Measurements from ENCODE around the gene MTHFD1L.
"Not testable (repeated sequence)": the region's sequence is repeated elsewhere in the genome, so short reads cannot be mapped to it uniquely, and the experiment has no call there.

MTHFD1L gene

GRCh38 chr6:151073701-151074100, 208.2 kb downstream of the MTHFD1L start:
- FAIRE-seq (no peak), DNase-seq (ENCODE audit: insufficient read length, low spot score) (no peak)
- no peak for TF ChIP-seq PAX5 (IDR thresholded peaks at IDR 0.05; ENCODE audit: insufficient read depth, low read length, severe bottlenecking)
- no peak for TF ChIP-seq TAF1 (IDR thresholded peaks at IDR 0.05; ENCODE audit: low read depth, low read length)
- TF ChIP-seq POLR2A (IDR thresholded peaks at IDR 0.05; ENCODE audit: low read depth, low read length), result no peak
- TF ChIP-seq SPI1 (IDR thresholded peaks at IDR 0.05; ENCODE audit: low read depth, low read length), result no peak
- TF ChIP-seq POU2F2 (IDR thresholded peaks at IDR 0.05; ENCODE audit: low read depth, low read length), result no peak
- TF ChIP-seq POLR2AphosphoS5 (IDR thresholded peaks at IDR 0.05; ENCODE audit: low read depth, low read length), result no peak

- TF ChIP-seq POLR2AphosphoS5 (IDR thresholded peaks at IDR 0.05; ENCODE audit: low read depth, low read length), result no peak
- no peak for TF ChIP-seq POU2F2 (IDR thresholded peaks at IDR 0.05; ENCODE audit: low read depth, low read length)
- no peak for TF ChIP-seq TAF1 (IDR thresholded peaks at IDR 0.05; ENCODE audit: low read depth, low read length)
- no peak for TF ChIP-seq POLR2A (IDR thresholded peaks at IDR 0.05; ENCODE audit: low read depth, low read length)
- no peak for TF ChIP-seq PAX5 (IDR thresholded peaks at IDR 0.05; ENCODE audit: insufficient read depth, low read length, severe bottlenecking)
- no peak for TF ChIP-seq SPI1 (IDR thresholded peaks at IDR 0.05; ENCODE audit: low read depth, low read length)
- DNase-seq (ENCODE audit: insufficient read length, low spot score), result no peak
- FAIRE-seq, result no peak
These were observed 209.5 kb downstream of the MTHFD1L start for GRCh38 chr6:151075005-151075404.

GRCh38 chr6:151075527-151075926, 210.0 kb downstream of the MTHFD1L start:
- no peak for TF ChIP-seq POU2F2 (IDR thresholded peaks at IDR 0.05; ENCODE audit: low read depth, low read length)
- no peak for TF ChIP-seq POLR2A (IDR thresholded peaks at IDR 0.05; ENCODE audit: low read depth, low read length)
- TF ChIP-seq PAX5 (IDR thresholded peaks at IDR 0.05; ENCODE audit: insufficient read depth, low read length, severe bottlenecking), result no peak
- TF ChIP-seq SPI1 (IDR thresholded peaks at IDR 0.05; ENCODE audit: low read depth, low read length), result no peak
- TF ChIP-seq TAF1 (IDR thresholded peaks at IDR 0.05; ENCODE audit: low read depth, low read length), result no peak
- TF ChIP-seq POLR2AphosphoS5 (IDR thresholded peaks at IDR 0.05; ENCODE audit: low read depth, low read length), result no peak
- DNase-seq (ENCODE audit: insufficient read length, low spot score) (no peak), FAIRE-seq (no peak)

- DNase-seq (ENCODE audit: insufficient read length, low spot score) (no peak), FAIRE-seq (no peak)
- no peak for TF ChIP-seq POU2F2 (IDR thresholded peaks at IDR 0.05; ENCODE audit: low read depth, low read length)
- TF ChIP-seq SPI1 (IDR thresholded peaks at IDR 0.05; ENCODE audit: low read depth, low read length), result no peak
- no peak for TF ChIP-seq POLR2AphosphoS5 (IDR thresholded peaks at IDR 0.05; ENCODE audit: low read depth, low read length)
- TF ChIP-seq POLR2A (IDR thresholded peaks at IDR 0.05; ENCODE audit: low read depth, low read length), result no peak
- TF ChIP-seq TAF1 (IDR thresholded peaks at IDR 0.05; ENCODE audit: low read depth, low read length), result no peak
- TF ChIP-seq PAX5 (IDR thresholded peaks at IDR 0.05; ENCODE audit: insufficient read depth, low read length, severe bottlenecking), result no peak
These were observed 210.5 kb downstream of the MTHFD1L start for GRCh38 chr6:151075930-151076555.

- FAIRE-seq (no peak), DNase-seq (ENCODE audit: insufficient read length, low spot score) (no peak)
- no peak for TF ChIP-seq TAF1 (IDR thresholded peaks at IDR 0.05; ENCODE audit: low read depth, low read length)
- TF ChIP-seq SPI1 (IDR thresholded peaks at IDR 0.05; ENCODE audit: low read depth, low read length), result no peak
- TF ChIP-seq PAX5 (IDR thresholded peaks at IDR 0.05; ENCODE audit: insufficient read depth, low read length, severe bottlenecking), result no peak
These were observed 213.2 kb downstream of the MTHFD1L start for GRCh38 chr6:151078655-151079054.

- DNase-seq (ENCODE audit: insufficient read length, low spot score) (no peak), FAIRE-seq (no peak)
- TF ChIP-seq POU2F2 (IDR thresholded peaks at IDR 0.05; ENCODE audit: low read depth, low read length) (no peak), PAX5 (IDR thresholded peaks at IDR 0.05; ENCODE audit: insufficient read depth, low read length, severe bottlenecking) (no peak), SPI1 (IDR thresholded peaks at IDR 0.05; ENCODE audit: low read depth, low read length) (no peak), POLR2AphosphoS5 (IDR thresholded peaks at IDR 0.05; ENCODE audit: low read depth, low read length) (no peak), POLR2A (IDR thresholded peaks at IDR 0.05; ENCODE audit: low read depth, low read length) (no peak), TAF1 (IDR thresholded peaks at IDR 0.05; ENCODE audit: low read depth, low read length) (no peak)
These were observed 216.2 kb downstream of the MTHFD1L start for GRCh38 chr6:151081656-151082055.

- FAIRE-seq (no peak), DNase-seq (ENCODE audit: insufficient read length, low spot score) (no peak)
- TF ChIP-seq PAX5 (IDR thresholded peaks at IDR 0.05; ENCODE audit: insufficient read depth, low read length, severe bottlenecking) (no peak), POLR2A (IDR thresholded peaks at IDR 0.05; ENCODE audit: low read depth, low read length) (no peak), TAF1 (IDR thresholded peaks at IDR 0.05; ENCODE audit: low read depth, low read length) (no peak)
These were observed 216.6 kb downstream of the MTHFD1L start for GRCh38 chr6:151082079-151082478.

GRCh38 chr6:151084275-151084674, 218.8 kb downstream of the MTHFD1L start:
- FAIRE-seq, result no peak
- no peak for TF ChIP-seq PAX5 (IDR thresholded peaks at IDR 0.05; ENCODE audit: insufficient read depth, low read length, severe bottlenecking)
- TF ChIP-seq POLR2A (IDR thresholded peaks at IDR 0.05; ENCODE audit: low read depth, low read length), result no peak
- TF ChIP-seq POLR2AphosphoS5 (IDR thresholded peaks at IDR 0.05; ENCODE audit: low read depth, low read length), result no peak
- no peak for TF ChIP-seq POU2F2 (IDR thresholded peaks at IDR 0.05; ENCODE audit: low read depth, low read length)
- TF ChIP-seq TAF1 (IDR thresholded peaks at IDR 0.05; ENCODE audit: low read depth, low read length), result no peak
- no peak for TF ChIP-seq SPI1 (IDR thresholded peaks at IDR 0.05; ENCODE audit: low read depth, low read length)
- DNase-seq (ENCODE audit: insufficient read length, low spot score), result no peak

GRCh38 chr6:151087055-151087454, 221.6 kb downstream of the MTHFD1L start:
- not testable (repeated sequence) for DNase-seq (ENCODE audit: insufficient read length, low spot score); FAIRE-seq

GRCh38 chr6:151087861-151088598, 222.5 kb downstream of the MTHFD1L start:
- TF ChIP-seq POLR2A (IDR thresholded peaks at IDR 0.05; ENCODE audit: low read depth, low read length) (no peak), POU2F2 (IDR thresholded peaks at IDR 0.05; ENCODE audit: low read depth, low read length) (no peak), SPI1 (IDR thresholded peaks at IDR 0.05; ENCODE audit: low read depth, low read length) (no peak), TAF1 (IDR thresholded peaks at IDR 0.05; ENCODE audit: low read depth, low read length) (no peak), POLR2AphosphoS5 (IDR thresholded peaks at IDR 0.05; ENCODE audit: low read depth, low read length) (no peak), PAX5 (IDR thresholded peaks at IDR 0.05; ENCODE audit: insufficient read depth, low read length, severe bottlenecking) (no peak)
- FAIRE-seq (peak; percentile 16), DNase-seq (ENCODE audit: insufficient read length, low spot score) (no peak)

Data from GM12891 (cell line).